Measurements from ENCODE around the gene PDZD2.

The PDZD2 gene

GRCh38 chr5:31844622-31845345, 205.9 kb downstream of the PDZD2 start:
- Histone ChIP-seq H3K36me3 (ENCODE audit: control insufficient read depth, low read length) (no peaks in the 10 kb centered on the region), H3K9me3 (ENCODE audit: control insufficient read depth, insufficient read depth, low read length) (no peaks in the 10 kb centered on the region), H3K9me2 (replicated peaks; ENCODE audit: control insufficient read depth, low read length) (no peaks in the 10 kb centered on the region), H3K27me3 (ENCODE audit: control insufficient read depth, low read length) (no peaks in the 10 kb centered on the region; the same call in 1 of the 2 replicates), H4K20me1 (ENCODE audit: control insufficient read depth, insufficient read depth, low read depth, low read length) (no peaks in the 10 kb centered on the region), H3K4me1 (ENCODE audit: control insufficient read depth, low read length) (peaks cover 6% of the 10 kb centered on the region; the same call in 1 of the 2 replicates), H3K79me2 (ENCODE audit: control insufficient read depth, low read length) (no peaks in the 10 kb centered on the region), H3K4me2 (ENCODE audit: low read length) (no peak overlapping the region), H3F3A (ENCODE audit: control insufficient read depth, insufficient read depth) (no peaks in the 10 kb centered on the region), H3K4me3 (ENCODE audit: low read length) (no peak overlapping the region), H3K27ac (ENCODE audit: low read depth, low read length) (no peak overlapping the region)
- TF ChIP-seq CTCF (IDR thresholded peaks at IDR 0.05; ENCODE audit: low read depth, low read length, poor library complexity, severe bottlenecking) (no peak), EZH2phosphoT487 (IDR thresholded peaks at IDR 0.05; ENCODE audit: borderline replicate concordance, low read length) (no peak)

- Histone ChIP-seq H3K4me2 (ENCODE audit: low read length) (no peak overlapping the region), H3K4me3 (ENCODE audit: low read length) (no peak overlapping the region), H3K4me1 (ENCODE audit: control insufficient read depth, low read length) (peaks cover 6% of the 10 kb centered on the region; the same call in 1 of the 2 replicates), H4K20me1 (ENCODE audit: control insufficient read depth, insufficient read depth, low read depth, low read length) (no peaks in the 10 kb centered on the region), H3F3A (ENCODE audit: control insufficient read depth, insufficient read depth) (no peaks in the 10 kb centered on the region), H3K79me2 (ENCODE audit: control insufficient read depth, low read length) (no peaks in the 10 kb centered on the region), H3K9me2 (replicated peaks; ENCODE audit: control insufficient read depth, low read length) (no peaks in the 10 kb centered on the region), H3K27me3 (ENCODE audit: control insufficient read depth, low read length) (no peaks in the 10 kb centered on the region; the same call in 1 of the 2 replicates), H3K36me3 (ENCODE audit: control insufficient read depth, low read length) (no peaks in the 10 kb centered on the region), H3K27ac (ENCODE audit: low read depth, low read length) (no peak overlapping the region), H3K9me3 (ENCODE audit: control insufficient read depth, insufficient read depth, low read length) (no peaks in the 10 kb centered on the region)
- no peak for TF ChIP-seq CTCF (IDR thresholded peaks at IDR 0.05; ENCODE audit: low read depth, low read length, poor library complexity, severe bottlenecking)
- TF ChIP-seq EZH2phosphoT487 (IDR thresholded peaks at IDR 0.05; ENCODE audit: borderline replicate concordance, low read length) = no peak
Measured at GRCh38 chr5:31845361-31845760, 206.4 kb downstream of the PDZD2 start.

- Histone ChIP-seq H3K36me3 (ENCODE audit: control insufficient read depth, low read length) (no peaks in the 10 kb centered on the region), H3K4me2 (ENCODE audit: low read length) (no peak overlapping the region), H4K20me1 (ENCODE audit: control insufficient read depth, insufficient read depth, low read depth, low read length) (no peaks in the 10 kb centered on the region), H3K9me2 (replicated peaks; ENCODE audit: control insufficient read depth, low read length) (no peaks in the 10 kb centered on the region), H3K9me3 (ENCODE audit: control insufficient read depth, insufficient read depth, low read length) (no peaks in the 10 kb centered on the region), H3K27me3 (ENCODE audit: control insufficient read depth, low read length) (no peaks in the 10 kb centered on the region; the same call in 1 of the 2 replicates), H3F3A (ENCODE audit: control insufficient read depth, insufficient read depth) (no peaks in the 10 kb centered on the region), H3K27ac (ENCODE audit: low read depth, low read length) (no peak overlapping the region), H3K79me2 (ENCODE audit: control insufficient read depth, low read length) (no peaks in the 10 kb centered on the region), H3K4me3 (ENCODE audit: low read length) (no peak overlapping the region), H3K4me1 (ENCODE audit: control insufficient read depth, low read length) (peaks cover 6% of the 10 kb centered on the region; the same call in 1 of the 2 replicates)
- TF ChIP-seq EZH2phosphoT487 (IDR thresholded peaks at IDR 0.05; ENCODE audit: borderline replicate concordance, low read length) (no peak), CTCF (IDR thresholded peaks at IDR 0.05; ENCODE audit: low read depth, low read length, poor library complexity, severe bottlenecking) (no peak)
Measured at GRCh38 chr5:31846934-31847333, 208.0 kb downstream of the PDZD2 start.

Data from DOHH2 (cell line).